HG03095 (cell line): ENCODE measurements around the gene PDSS1.
A peak's percentile ranks its signal among the peaks of the same experiment; 100 is the strongest.
"Not testable (repeated sequence)": the region's sequence is repeated elsewhere in the genome, so short reads cannot be mapped to it uniquely, and the experiment has no call there.

Experiments used
- ATAC-seq: cut with Tn5 transposase; IDR thresholded peaks from one replicate; pipeline ENCODE4 v1.9.1; 2021; ENCODE audit warnings: moderate library complexity; ENCODE audit not compliant: unreplicated experiment

PDSS1 gene

GRCh38 chr10:26738301-26738911 lies 40.9 kb downstream of the PDSS1 start:
- no peak for ATAC-seq

- peak; percentile 26 for ATAC-seq
Measured at GRCh38 chr10:26739071-26739631, 41.6 kb downstream of the PDSS1 start.

- ATAC-seq = no peak
Measured at GRCh38 chr10:26741368-26741767, 43.9 kb downstream of the PDSS1 start.

- no peak for ATAC-seq
Measured at GRCh38 chr10:26743091-26743490, 45.6 kb downstream of the PDSS1 start.

GRCh38 chr10:26743841-26744240 lies 46.3 kb downstream of the PDSS1 start:
- no peak for ATAC-seq

GRCh38 chr10:26746061-26746460 lies 48.6 kb downstream of the PDSS1 start:
- no peak for ATAC-seq

GRCh38 chr10:26755443-26755903 lies 58.0 kb downstream of the PDSS1 start:
- peak; percentile 91 for ATAC-seq

DNA sequence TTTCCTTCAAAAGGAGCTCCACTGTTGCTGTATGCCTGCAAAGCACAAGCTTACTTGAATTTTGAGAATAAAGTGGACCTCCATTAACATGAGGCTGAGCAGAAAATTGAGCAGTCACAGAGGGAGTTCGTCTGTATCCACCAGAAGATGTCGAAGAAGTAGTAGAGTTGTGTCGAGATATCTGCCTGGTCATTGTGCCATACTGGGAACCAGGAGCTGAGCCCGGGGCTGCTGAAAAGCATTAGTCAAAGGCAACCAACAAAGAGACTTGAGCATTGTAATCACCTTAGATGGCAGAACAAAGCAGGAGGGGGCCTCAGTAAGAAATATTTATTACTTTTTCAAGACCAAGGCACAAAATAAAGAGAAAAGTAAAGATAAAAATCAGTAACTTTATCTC lies 61.5 kb downstream of the PDSS1 start:
- ATAC-seq = no peak

DNA sequence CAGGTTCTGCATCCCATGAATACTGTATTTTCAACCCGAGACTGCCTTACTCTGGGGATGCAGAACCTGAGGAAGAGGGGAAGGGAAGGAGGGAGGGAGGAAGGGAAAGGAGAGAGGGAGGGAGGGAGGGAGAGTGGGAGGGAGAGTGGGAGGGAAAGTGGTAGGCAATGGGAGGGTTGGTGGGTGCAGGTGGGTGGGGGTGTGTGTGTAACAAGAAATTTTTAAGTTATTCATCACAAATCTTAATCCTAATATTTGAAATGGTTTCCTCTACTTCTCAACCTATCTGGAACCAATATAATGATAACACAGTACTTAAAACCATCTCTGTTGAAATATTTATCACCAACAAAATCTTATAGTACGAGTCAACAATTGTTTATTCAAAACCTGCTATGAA lies 68.0 kb downstream of the PDSS1 start:
- no peak for ATAC-seq

DNA sequence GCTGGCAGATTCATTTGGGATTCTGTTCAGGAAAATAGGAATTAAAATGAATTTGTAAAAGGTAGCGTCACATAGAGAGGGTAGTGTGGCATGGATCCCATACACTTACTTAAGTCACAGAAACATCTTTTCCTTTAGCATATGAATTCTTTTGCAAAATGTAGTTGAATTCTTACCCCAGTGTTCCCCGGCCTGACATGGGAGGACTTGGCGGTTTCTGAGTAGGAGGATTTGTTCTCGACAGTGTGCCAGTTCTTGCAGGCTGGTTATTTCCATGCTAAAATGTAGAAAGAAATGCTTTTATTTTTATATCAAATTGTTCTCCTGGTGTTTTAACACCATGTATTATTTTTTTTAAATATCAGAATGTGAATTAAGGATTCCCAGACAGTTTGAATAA lies 72.6 kb downstream of the PDSS1 start:
- no peak for ATAC-seq

GRCh38 chr10:26773633-26774032 lies 76.1 kb downstream of the PDSS1 start:
- ATAC-seq = no peak

DNA sequence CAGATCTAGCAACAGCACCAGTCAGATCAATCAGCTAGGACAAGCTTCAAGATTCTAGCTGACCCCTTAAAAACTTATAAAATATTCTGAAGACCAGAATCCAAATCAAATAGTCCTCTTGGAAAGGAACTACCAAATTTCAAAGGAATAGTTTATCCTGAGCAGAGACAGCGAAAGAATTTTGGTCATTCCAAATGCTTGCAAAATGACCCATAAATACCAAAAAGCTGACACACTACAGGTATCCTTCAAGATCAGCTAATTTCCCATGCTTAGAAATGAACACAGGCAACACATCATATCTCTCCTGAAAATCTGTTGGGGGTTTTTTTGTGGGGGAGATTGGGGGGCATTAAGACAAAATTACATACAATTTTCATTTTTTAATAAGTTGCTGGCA lies 78.8 kb downstream of the PDSS1 start:
- no peak for ATAC-seq

DNA sequence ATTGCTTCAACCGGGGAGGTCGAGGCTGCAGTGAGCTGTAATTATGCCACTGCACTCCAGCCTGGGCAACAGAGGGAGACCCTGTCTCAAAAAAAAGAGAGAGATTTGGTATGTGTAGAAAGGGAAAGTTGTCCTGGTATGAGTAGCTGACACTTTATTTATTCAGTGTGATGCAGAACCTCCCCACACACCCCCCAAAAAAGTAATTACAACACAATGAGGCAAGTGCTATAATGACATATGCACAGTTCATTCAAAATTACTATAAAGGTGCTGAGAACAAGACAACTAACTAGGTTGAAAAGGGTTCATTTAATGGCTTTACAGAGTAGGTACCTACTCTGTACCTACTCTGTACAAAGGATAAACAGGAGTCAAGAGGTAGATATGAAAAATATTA lies 80.2 kb downstream of the PDSS1 start:
- ATAC-seq = no peak

GRCh38 chr10:26779176-26779860 lies 81.8 kb downstream of the PDSS1 start:
- ATAC-seq = no peak

- ATAC-seq = peak; percentile 24
Measured at GRCh38 chr10:26780106-26780792, 82.7 kb downstream of the PDSS1 start.

GRCh38 chr10:26780793-26781601 lies 83.5 kb downstream of the PDSS1 start:
- ATAC-seq = peak; percentile 67

- ATAC-seq = no peak
Measured at GRCh38 chr10:26781797-26782196, 84.3 kb downstream of the PDSS1 start.

DNA sequence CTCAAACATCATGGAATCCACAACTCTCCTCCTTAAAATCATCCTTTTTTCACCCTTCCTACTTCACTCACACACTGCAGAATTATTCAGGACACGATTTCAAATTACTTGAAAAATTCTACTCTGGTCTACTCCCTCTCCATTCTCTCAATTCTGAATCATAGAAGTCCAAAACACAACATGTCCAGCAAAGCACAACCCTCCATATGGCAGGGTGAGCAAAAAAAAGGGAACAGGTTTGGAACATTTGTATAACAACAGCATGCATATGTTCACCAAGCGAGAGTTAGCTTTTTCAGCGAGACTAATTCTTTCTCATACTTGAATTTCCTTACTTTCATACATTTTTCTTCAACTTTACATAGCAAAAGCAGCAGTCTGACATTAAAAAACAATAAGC lies 89.9 kb downstream of the PDSS1 start:
- no peak for ATAC-seq

- not testable (repeated sequence) for ATAC-seq
Measured at GRCh38 chr10:26789779-26790178, 92.3 kb downstream of the PDSS1 start.

GRCh38 chr10:26790221-26790995 lies 92.9 kb downstream of the PDSS1 start:
- no peak for ATAC-seq
